BE2C (cell line): ENCODE results near the gene STAT5A.
"Not testable (repeated sequence)": the region's sequence is repeated elsewhere in the genome, so short reads cannot be mapped to it uniquely, and the experiment has no call there.

Experiments
- DNase-seq: peaks from one replicate; pipeline ENCODE4 v3.0.0-alpha.2; 2020
- H3K27me3 ChIP-seq: fragments of 250-450 bp; sonication (Bioruptor Pico); 2 replicates; pipeline ENCODE4 v1.5.1; 2020; ENCODE audit warnings: mild to moderate bottlenecking
- H3K36me3 ChIP-seq: fragments of 250-450 bp; sonication (Bioruptor Pico); 2 replicates; pipeline ENCODE4 v1.5.1; 2020; ENCODE audit warnings: mild to moderate bottlenecking
- H3K4me1 ChIP-seq: fragments of 250-450 bp; sonication (Bioruptor Pico); 2 replicates; pipeline ENCODE4 v1.5.1; 2020
- H3K4me3 ChIP-seq: 2 replicates; pipeline ENCODE4 v1.5.1; 2011; ENCODE audit warnings: low read depth, low read length
- H3K9me3 ChIP-seq: fragments of 250-450 bp; sonication (Bioruptor Pico); 2 replicates; pipeline ENCODE4 v1.5.1; 2020
- CTCF ChIP-seq: IDR thresholded peaks from 2 replicates; pipeline ENCODE4 v1.5.1; 2012; ENCODE audit warnings: mild to moderate bottlenecking, low read depth, low read length

The STAT5A gene

GRCh38 chr17:42303694-42304093 is 15.4 kb downstream of the STAT5A start:
- no peak overlapping the region for H3K4me3 ChIP-seq
- H3K36me3 ChIP-seq, result no peaks in the 10 kb centered on the region
- no peak for TF ChIP-seq CTCF
- H3K4me1 ChIP-seq, result no peaks in the 10 kb centered on the region
- H3K9me3 ChIP-seq, result no peaks in the 10 kb centered on the region
- H3K27me3 ChIP-seq, result no peaks in the 10 kb centered on the region
- no peak for DNase-seq

- DNase-seq, result no peak
- no peak for TF ChIP-seq CTCF
- Histone ChIP-seq H3K27me3 (no peaks in the 10 kb centered on the region), H3K36me3 (no peaks in the 10 kb centered on the region), H3K4me1 (no peaks in the 10 kb centered on the region), H3K9me3 (no peaks in the 10 kb centered on the region), H3K4me3 (no peak overlapping the region)
Measured at GRCh38 chr17:42304187-42305030, 16.1 kb downstream of the STAT5A start.

GRCh38 chr17:42305031-42305330 is 16.7 kb downstream of the STAT5A start:
- not testable (repeated sequence) for H3K9me3 ChIP-seq

DNA sequence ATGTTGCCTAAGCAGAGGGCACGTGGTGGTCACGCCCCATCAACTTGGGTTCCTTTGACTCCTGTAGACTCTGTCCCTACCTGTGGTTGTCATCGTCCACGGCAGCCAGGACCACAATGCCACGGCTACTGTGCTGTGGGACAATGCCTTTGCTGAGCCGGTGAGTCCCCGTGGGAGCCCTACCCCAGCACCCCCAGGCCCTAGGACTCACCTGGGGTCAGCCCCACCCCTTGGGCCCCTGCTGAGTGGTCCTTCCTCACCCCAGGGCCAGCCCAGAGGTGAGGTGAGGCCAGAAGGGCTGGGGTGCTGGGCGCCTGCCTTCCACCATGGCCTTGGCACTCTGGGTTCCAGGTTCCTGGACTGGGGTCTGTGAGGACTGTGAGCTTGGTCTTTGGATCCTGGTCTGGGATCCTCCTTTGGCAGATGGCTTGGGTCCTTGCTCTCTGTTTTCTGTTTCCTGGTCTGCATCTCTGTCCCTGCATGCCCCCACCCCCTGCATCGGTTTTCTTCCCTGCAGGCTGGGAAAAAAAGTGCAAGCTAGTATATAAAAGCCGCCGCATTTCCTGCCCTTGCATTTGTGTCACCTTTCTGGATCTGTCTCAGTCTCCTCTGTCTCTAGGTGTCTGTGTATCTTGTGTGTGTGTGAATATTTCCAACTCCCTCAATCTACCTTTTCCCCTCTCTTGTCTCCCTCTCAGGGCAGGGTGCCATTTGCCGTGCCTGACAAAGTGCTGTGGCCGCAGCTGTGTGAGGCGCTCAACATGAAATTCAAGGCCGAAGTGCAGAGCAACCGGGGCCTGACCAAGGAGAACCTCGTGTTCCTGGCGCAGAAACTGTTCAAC is 17.5 kb downstream of the STAT5A start:
- Histone ChIP-seq H3K36me3 (no peaks in the 10 kb centered on the region), H3K9me3 (no peaks in the 10 kb centered on the region), H3K27me3 (no peaks in the 10 kb centered on the region), H3K4me3 (no peak overlapping the region), H3K4me1 (peaks cover 9% of the 10 kb centered on the region)
- no peak for DNase-seq
- no peak for TF ChIP-seq CTCF

More at GRCh38 chr17:42305031-42305330, 16.7 kb downstream of the STAT5A start:
- H3K4me1 ChIP-seq, H3K36me3 ChIP-seq, H3K27me3 ChIP-seq, DNase-seq, H3K4me3 ChIP-seq: not testable (repeated sequence)

DNA sequence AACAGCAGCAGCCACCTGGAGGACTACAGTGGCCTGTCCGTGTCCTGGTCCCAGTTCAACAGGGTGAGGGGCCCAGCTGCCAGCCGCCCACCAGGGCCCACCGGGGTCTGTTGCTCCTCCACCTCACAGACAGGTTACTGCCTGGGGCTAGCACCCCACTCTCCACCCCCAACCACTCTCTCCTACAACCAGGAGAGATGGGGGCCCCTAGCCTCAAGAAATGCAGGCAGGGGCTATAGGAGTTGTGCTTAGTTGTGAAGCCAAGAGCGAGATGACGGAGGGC is 18.0 kb downstream of the STAT5A start:
- Histone ChIP-seq H3K36me3 (no peaks in the 10 kb centered on the region), H3K9me3 (no peaks in the 10 kb centered on the region), H3K27me3 (no peaks in the 10 kb centered on the region), H3K4me3 (no peak overlapping the region), H3K4me1 (peaks cover 14% of the 10 kb centered on the region)
- no peak for DNase-seq
- no peak for TF ChIP-seq CTCF

DNA sequence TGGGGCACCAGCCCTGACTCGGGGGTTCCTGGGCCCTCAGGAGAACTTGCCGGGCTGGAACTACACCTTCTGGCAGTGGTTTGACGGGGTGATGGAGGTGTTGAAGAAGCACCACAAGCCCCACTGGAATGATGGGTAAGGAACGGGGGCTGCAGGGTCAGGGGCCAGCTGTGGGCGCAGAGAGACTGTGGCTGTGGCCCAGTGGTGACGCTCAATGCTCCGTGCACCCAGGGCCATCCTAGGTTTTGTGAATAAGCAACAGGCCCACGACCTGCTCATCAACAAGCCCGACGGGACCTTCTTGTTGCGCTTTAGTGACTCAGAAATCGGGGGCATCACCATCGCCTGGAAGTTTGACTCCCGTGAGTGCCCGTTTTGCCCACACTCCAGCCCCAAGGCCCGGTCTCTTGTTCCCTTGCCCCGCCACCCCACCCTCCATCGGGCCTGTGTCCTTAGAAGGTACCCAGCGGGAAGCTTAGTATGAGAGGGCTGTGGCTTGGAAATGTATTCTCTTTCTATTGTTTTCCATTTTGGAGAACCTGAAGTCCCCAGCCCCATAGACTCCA is 19.1 kb downstream of the STAT5A start:
- no peaks in the 10 kb centered on the region for H3K27me3 ChIP-seq
- H3K36me3 ChIP-seq, result no peaks in the 10 kb centered on the region
- H3K4me3 ChIP-seq, result no peak overlapping the region
- H3K4me1 ChIP-seq, result peaks cover 15% of the 10 kb centered on the region
- no peaks in the 10 kb centered on the region for H3K9me3 ChIP-seq
- TF ChIP-seq CTCF, result no peak
- no peak for DNase-seq
